Breast epithelium (tissue), 3 donors: Measurements from ENCODE around the gene PDGFD.

Experiments
- CTCF ChIP-seq, 3 donors: fragments of 450-650 bp; IDR thresholded peaks; one replicate each; pipeline ENCODE4 v1.5.1; 2016 to 2017; ENCODE audit warnings: antibody characterized with exemption in 3 of 3, mild to moderate bottlenecking in 3 of 3, moderate library complexity in 3 of 3
- POLR2A ChIP-seq: fragments of 450-650 bp; IDR thresholded peaks from one replicate; pipeline ENCODE4 v1.6.1; 2016; ENCODE audit warnings: antibody characterized with exemption, mild to moderate bottlenecking, moderate library complexity

- TF ChIP-seq CTCF (IDR thresholded peaks at IDR 0.05) (no peak), POLR2A (no peak)
Measured at GRCh38 chr11:104092744-104093143, 71.2 kb downstream of the PDGFD start.
